SK-N-SH (cell line): ENCODE measurements around the gene CLDN16.

Experiments
- CTCF ChIP-seq: fragments of 200-600 bp; sonication (generic); IDR thresholded peaks from 2 replicates; pipeline ENCODE4 v1.6.1; 2017; ENCODE audit warnings: antibody characterized with exemption, mild to moderate bottlenecking, moderate library complexity
- JUND ChIP-seq: IDR thresholded peaks from 2 replicates; pipeline ENCODE4 v1.4.0; 2012
- POLR2AphosphoS5 ChIP-seq: IDR thresholded peaks from 2 replicates; pipeline ENCODE4 v1.6.1; 2012; ENCODE audit warnings: low read depth, low read length
- RAD21 ChIP-seq: IDR thresholded peaks from 2 replicates; pipeline ENCODE4 v1.6.1; 2012; ENCODE audit warnings: mild to moderate bottlenecking, low read length
- TAF1 ChIP-seq: IDR thresholded peaks from 2 replicates; pipeline ENCODE4 v1.6.1; 2012; ENCODE audit warnings: low read depth, mild to moderate bottlenecking, low read length, moderate library complexity, borderline replicate concordance
- TEAD4 ChIP-seq: IDR thresholded peaks from 2 replicates; pipeline ENCODE4 v1.4.0; 2012; ENCODE audit warnings: mild to moderate bottlenecking, borderline replicate concordance; ENCODE audit not compliant: insufficient read depth
- USF1 ChIP-seq: IDR thresholded peaks from 2 replicates; pipeline ENCODE4 v1.4.0; 2012; ENCODE audit warnings: low read depth, borderline replicate concordance
- TF ChIP-seq, protein P1 (sequence below): IDR thresholded peaks from 2 replicates; pipeline ENCODE4; 2012

DNA sequence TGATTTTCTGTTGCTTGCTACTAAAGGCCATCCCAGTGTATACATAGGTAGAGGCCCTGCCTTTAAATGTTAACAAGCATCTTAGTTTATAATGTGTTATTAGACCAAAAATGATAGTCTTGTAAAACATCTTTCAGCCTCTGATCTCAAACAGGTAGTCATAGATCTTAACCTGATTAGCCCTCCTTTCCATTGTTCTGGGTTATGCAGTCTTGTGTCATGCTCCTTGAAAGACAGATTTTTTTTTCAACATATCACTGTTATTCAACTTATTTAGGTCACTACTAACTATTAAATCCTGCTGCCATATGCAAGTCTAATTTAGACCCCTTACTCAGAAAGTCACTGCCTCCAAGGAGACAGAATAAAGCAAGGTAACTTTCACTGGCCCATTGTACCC lies 19.1 kb upstream of the CLDN16 start:
- TF ChIP-seq CTCF = no peak
- no peak for TF ChIP-seq JUND
- no peak for TF ChIP-seq POLR2AphosphoS5
- no peak for TF ChIP-seq RAD21
- no peak for TF ChIP-seq TAF1
- no peak for TF ChIP-seq TEAD4
- TF ChIP-seq, protein P1, sequence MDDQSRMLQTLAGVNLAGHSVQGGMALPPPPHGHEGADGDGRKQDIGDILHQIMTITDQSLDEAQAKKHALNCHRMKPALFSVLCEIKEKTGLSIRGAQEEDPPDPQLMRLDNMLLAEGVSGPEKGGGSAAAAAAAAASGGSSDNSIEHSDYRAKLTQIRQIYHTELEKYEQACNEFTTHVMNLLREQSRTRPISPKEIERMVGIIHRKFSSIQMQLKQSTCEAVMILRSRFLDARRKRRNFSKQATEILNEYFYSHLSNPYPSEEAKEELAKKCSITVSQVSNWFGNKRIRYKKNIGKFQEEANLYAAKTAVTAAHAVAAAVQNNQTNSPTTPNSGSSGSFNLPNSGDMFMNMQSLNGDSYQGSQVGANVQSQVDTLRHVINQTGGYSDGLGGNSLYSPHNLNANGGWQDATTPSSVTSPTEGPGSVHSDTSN = no peak
- no peak for TF ChIP-seq USF1
